H1 (cell line): ENCODE data around the gene SHC1. TPM values are rescaled to one million over a fixed set of nuclear protein-coding genes. Genes with fewer than 3 reads are reported as not detected.
A peak's percentile ranks its signal among the peaks of the same experiment; 100 is the strongest.

Source experiments
- ATF3 ChIP-seq: IDR thresholded peaks from 2 replicates; pipeline ENCODE4 v1.6.1; 2011; ENCODE audit warnings: low read depth, mild to moderate bottlenecking, low read length; ENCODE audit not compliant: insufficient read depth
- CBX8 ChIP-seq: fragments of 300-800, 300-1000 bp; sonication (generic); IDR thresholded peaks from 2 replicates; pipeline ENCODE4 v1.7.1; 2016; ENCODE audit warnings: low read depth, low read length, borderline replicate concordance
- CHD2 ChIP-seq: IDR thresholded peaks from 2 replicates; pipeline ENCODE4 v1.6.1; 2012; ENCODE audit warnings: low read length, improper control_type of control experiment
- FOSL1 ChIP-seq: IDR thresholded peaks from 2 replicates; pipeline ENCODE4 v1.6.1; 2011; ENCODE audit warnings: mild to moderate bottlenecking, low read depth, low read length, moderate library complexity; ENCODE audit not compliant: insufficient read depth
- GABPA ChIP-seq: IDR thresholded peaks from 2 replicates; pipeline ENCODE4 v1.6.1; 2011; ENCODE audit warnings: mild to moderate bottlenecking, low read length, moderate library complexity, borderline replicate concordance; ENCODE audit not compliant: insufficient read depth
- JUND ChIP-seq: IDR thresholded peaks from 2 replicates; pipeline ENCODE4 v1.6.1; 2011; ENCODE audit warnings: mild to moderate bottlenecking, improper control_type of control experiment, low read length
- KDM5A ChIP-seq: fragments of 200-600 bp; IDR thresholded peaks from 2 replicates; pipeline ENCODE4 v1.7.1; 2012; ENCODE audit warnings: mild to moderate bottlenecking, low read length, inconsistent platforms, mixed read lengths
- MAFK ChIP-seq: IDR thresholded peaks from 2 replicates; pipeline ENCODE4 v1.6.1; 2012; ENCODE audit warnings: low read depth, mild to moderate bottlenecking, improper control_type of control experiment, low read length
- RAD21 ChIP-seq, 2 experiments: IDR thresholded peaks in 1 of 2; conservative IDR thresholded peaks in 1 of 2; 2 replicates each; pipeline ENCODE4 v1.6.1; 2011; ENCODE audit warnings: low read depth in 2 of 2, low read length in 2 of 2, improper control_type of control experiment in 1 of 2, inconsistent platforms in 1 of 2, mild to moderate bottlenecking in 1 of 2, moderate library complexity in 1 of 2
- RNF2 ChIP-seq: fragments of 200-900, 300-1000 bp; sonication (generic); IDR thresholded peaks from 2 replicates; pipeline ENCODE4 v1.7.1; 2016; ENCODE audit warnings: borderline replicate concordance, low read depth, mild to moderate bottlenecking, antibody characterized with exemption, low read length; ENCODE audit not compliant: poor library complexity, severe bottlenecking; ENCODE audit errors: missing control alignments
- SIRT6 ChIP-seq: IDR thresholded peaks from one replicate; pipeline ENCODE4 v1.7.1; 2012; ENCODE audit warnings: low read length, inconsistent platforms
- SP2 ChIP-seq: IDR thresholded peaks from 2 replicates; pipeline ENCODE4 v1.6.1; 2012; ENCODE audit warnings: mild to moderate bottlenecking, low read length, inconsistent platforms
- TEAD4 ChIP-seq: IDR thresholded peaks from 2 replicates; pipeline ENCODE4 v1.6.1; 2012; ENCODE audit warnings: low read depth, low read length, inconsistent platforms, mixed read lengths
- polyA plus RNA-seq, 7 experiments: library from polyadenylated mRNA; depleted of rRNA in 3 of 7; stranded (reverse) in 5 of 7; unstranded in 2 of 7; fragments of >200 nt in 5 of 7; fragments of 200-250 nt in 2 of 7; gene quantifications; 1 replicate in 5 of 7; 2 replicates in 1 of 7; 4 replicates in 1 of 7; pipeline versions ENCODE4 v1.2.1 to v1.2.3, GENCODE V29; 2011 to 2013; ENCODE audit warnings: missing spikeins in 2 of 7, mixed read lengths in 2 of 7
- total RNA-seq: library from RNA; stranded (reverse); fragmentation: NEBNext Ultra II Directional; extraction: Animal tissue kit (Norgen Biotek cat#: 25700); gene quantifications from 2 replicates; pipeline ENCODE4 v1.2.1, GENCODE V29; 2021

Gene SHC1
- total and polyA plus RNA-seq, 2 of the 8 experiments (the other 6 are each of a cell fraction or from before 2014, with no cell fraction given): 177 to 212 TPM

GRCh38 chr1:154974102-154974807 is 3.7 kb upstream of the SHC1 start, which contains the start of gene CKS1B (continued):
- TF ChIP-seq GABPA: peak; percentile 91
- TF ChIP-seq CHD2: peak; percentile 88
- TF ChIP-seq CBX8: no peak
- peak; percentile 89 for TF ChIP-seq JUND
- TF ChIP-seq TEAD4: no peak
- TF ChIP-seq RNF2: no peak
- TF ChIP-seq KDM5A: peak; percentile 31; the same call in 1 of the 2 replicates
- no peak for TF ChIP-seq SIRT6
- no peak for TF ChIP-seq FOSL1
- TF ChIP-seq ATF3: 0 out of 2 replicates have a peak, but pooled peaks have one; percentile 20
- TF ChIP-seq MAFK: no peak
- no peak for TF ChIP-seq RAD21 (IDR thresholded peaks at IDR 0.05 in 1 of 2, conservative IDR thresholded peaks at IDR 0.05 in 1 of 2; ENCODE audit: low read depth in 2 of 2, low read length in 2 of 2)
- TF ChIP-seq SP2: peak; percentile 69
